OCI-LY7 (cell line): ENCODE measurements around the gene BMPR2.

Experiments
- CTCF ChIP-seq: fragments of 200-600 bp; sonication (generic); conservative IDR thresholded peaks from 2 replicates; pipeline ENCODE4 v1.5.1; 2014; ENCODE audit warnings: mild to moderate bottlenecking, antibody characterized with exemption, low read length, moderate library complexity, mixed read lengths
- EZH2phosphoT487 ChIP-seq: fragments of 200-600 bp; sonication (generic); IDR thresholded peaks from 2 replicates; pipeline ENCODE4 v1.6.1; 2018; ENCODE audit warnings: low read depth, borderline replicate concordance, mild to moderate bottlenecking, mixed run types, antibody characterized with exemption, low read length, moderate library complexity, mixed read lengths

GRCh38 chr2:202592566-202592965 is 216.4 kb downstream of the BMPR2 start:
- TF ChIP-seq CTCF, result no peak
- no peak for TF ChIP-seq EZH2phosphoT487
